Stomach (tissue), 4 donors: ENCODE data around the gene CHERP.

Source experiments
- POLR2A ChIP-seq, 4 donors: fragments of 450-650 bp; IDR thresholded peaks; one replicate each; pipeline ENCODE4 v1.6.1; 2016; ENCODE audit warnings: antibody characterized with exemption in 4 of 4, control low read depth in 2 of 4, mild to moderate bottlenecking in 1 of 4, moderate library complexity in 1 of 4
- TF ChIP-seq, protein P1 (sequence below), 7 experiments: fragments of 450-650 bp in 4 of 7; fragments of 200-600 bp in 3 of 7; sonication (generic) in 3 of 7; IDR thresholded peaks; one replicate each; pipeline ENCODE4 v1.5.1; 2016 to 2019; ENCODE audit warnings: antibody characterized with exemption in 7 of 7, control low read depth in 2 of 7, mild to moderate bottlenecking in 1 of 7

DNA sequence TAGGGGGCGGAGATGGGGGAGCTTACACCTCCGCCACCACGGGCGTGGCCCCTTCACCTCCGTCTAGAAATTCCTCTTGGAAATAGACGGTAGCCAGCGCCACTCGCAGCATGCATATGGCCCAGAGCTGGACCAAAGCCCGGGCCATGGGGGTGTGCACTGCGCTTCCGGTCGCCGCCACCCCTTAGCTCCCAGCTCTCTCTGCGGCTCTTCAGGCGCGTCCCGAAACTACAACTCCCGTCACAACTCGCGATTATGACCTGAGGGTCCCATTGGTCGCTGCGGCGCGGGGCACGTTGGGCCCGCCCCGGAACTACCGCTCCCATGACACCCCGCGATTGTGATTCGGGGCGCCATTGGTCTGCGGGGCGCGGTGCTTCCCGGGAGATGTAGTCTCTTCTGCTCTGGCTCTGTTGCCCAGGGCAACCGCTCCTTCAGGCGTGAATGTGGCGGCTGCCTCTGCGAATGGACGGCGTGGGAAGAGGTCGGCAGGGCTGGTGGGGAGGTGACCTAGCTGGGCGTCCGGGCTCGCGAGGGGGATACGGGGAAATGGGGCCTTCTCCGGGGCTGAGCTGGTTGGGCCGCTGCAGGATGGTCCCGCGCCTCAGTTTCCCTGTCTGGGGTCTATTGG is 46.1 kb downstream of the CHERP start, which contains the start of the genes C19orf44 and CALR3:
- TF ChIP-seq, protein P1, sequence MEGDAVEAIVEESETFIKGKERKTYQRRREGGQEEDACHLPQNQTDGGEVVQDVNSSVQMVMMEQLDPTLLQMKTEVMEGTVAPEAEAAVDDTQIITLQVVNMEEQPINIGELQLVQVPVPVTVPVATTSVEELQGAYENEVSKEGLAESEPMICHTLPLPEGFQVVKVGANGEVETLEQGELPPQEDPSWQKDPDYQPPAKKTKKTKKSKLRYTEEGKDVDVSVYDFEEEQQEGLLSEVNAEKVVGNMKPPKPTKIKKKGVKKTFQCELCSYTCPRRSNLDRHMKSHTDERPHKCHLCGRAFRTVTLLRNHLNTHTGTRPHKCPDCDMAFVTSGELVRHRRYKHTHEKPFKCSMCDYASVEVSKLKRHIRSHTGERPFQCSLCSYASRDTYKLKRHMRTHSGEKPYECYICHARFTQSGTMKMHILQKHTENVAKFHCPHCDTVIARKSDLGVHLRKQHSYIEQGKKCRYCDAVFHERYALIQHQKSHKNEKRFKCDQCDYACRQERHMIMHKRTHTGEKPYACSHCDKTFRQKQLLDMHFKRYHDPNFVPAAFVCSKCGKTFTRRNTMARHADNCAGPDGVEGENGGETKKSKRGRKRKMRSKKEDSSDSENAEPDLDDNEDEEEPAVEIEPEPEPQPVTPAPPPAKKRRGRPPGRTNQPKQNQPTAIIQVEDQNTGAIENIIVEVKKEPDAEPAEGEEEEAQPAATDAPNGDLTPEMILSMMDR (IDR thresholded peaks at IDR 0.05), result peak in 1 of 7 experiments; percentile 38
- TF ChIP-seq POLR2A (IDR thresholded peaks at IDR 0.05), result no peak
